GM12878 (cell line): ENCODE results near the gene DNAJC22. TPM values are rescaled to one million over a fixed set of nuclear protein-coding genes. Genes with fewer than 3 reads are reported as not detected.

Source experiments
- ATAC-seq: fragments of 200-7000 bp; cut with Tn5 transposase; 3 replicates; pipeline ENCODE4 v1.9.1; 2020; ENCODE audit warnings: mild to moderate bottlenecking, moderate library complexity
- BruUV-seq: library from RNA; stranded (reverse); fragments of 400-500 nt; replicated peaks from 2 replicates; lab custom pipeline; 2021; lab: Mats Ljungman, UMichigan
- CTCF ChIA-PET: fragments of 300-600 bp; sonication (Branson Sonifier 250); formaldehyde crosslinking; extraction: SDS; loops from one replicate; lab custom pipeline; 2021; ENCODE audit warnings: inconsistent platforms; lab: Yijun Ruan, JAX
- POLR2A ChIA-PET: fragments of 350-600 bp; formaldehyde crosslinking; extraction: SDS; loops from one replicate; lab custom pipeline; 2021; ENCODE audit warnings: inconsistent platforms; lab: Charles Lee
- RAD21 ChIA-PET: fragments of 300-600 bp; sonication (Branson Sonifier 250); formaldehyde crosslinking; loops from one replicate; lab custom pipeline; 2023; ENCODE audit warnings: antibody characterized with exemption; ENCODE audit not compliant: unreplicated experiment; lab: Charles Lee
- SMC1A ChIA-PET: fragments of 300-600 bp; sonication (Branson Sonifier 250); formaldehyde crosslinking; loops from one replicate; lab custom pipeline; 2023; ENCODE audit not compliant: unreplicated experiment, uncharacterized antibody; lab: Charles Lee
- DNase-seq: peaks from one replicate; pipeline ENCODE4 v3.0.0-alpha.2; 2011; ENCODE audit warnings: low read depth, low spot score
- FAIRE-seq: peaks from 3 replicates; lab custom pipeline; 2011; peaks lifted over from hg19 to GRCh38; lab: Jason Lieb, UNC
- H2AFZ ChIP-seq: 2 replicates; pipeline ENCODE4 v1.6.0; 2011; ENCODE audit warnings: low read depth, low read length, control low read depth; ENCODE audit not compliant: control insufficient read depth
- H3K27ac ChIP-seq: 2 replicates; pipeline ENCODE4 v1.5.1; 2011; ENCODE audit warnings: control low read depth; ENCODE audit not compliant: control insufficient read depth, insufficient read depth
- H3K27me3 ChIP-seq, 2 experiments: replicated peaks in 1 of 2; 2 replicates each; pipeline versions ENCODE4 v1.6.0 to v1.6.1; 2011; ENCODE audit warnings: low read length in 1 of 2; ENCODE audit not compliant: control insufficient read depth in 2 of 2, insufficient read depth in 2 of 2
- H3K36me3 ChIP-seq, 2 experiments: 2 replicates each; pipeline ENCODE4 v1.5.1; 2011; ENCODE audit warnings: low read length in 1 of 2; ENCODE audit not compliant: control insufficient read depth in 2 of 2, insufficient read depth in 2 of 2
- H3K4me1 ChIP-seq: 2 replicates; pipeline ENCODE4 v1.6.1; 2011; ENCODE audit warnings: mild to moderate bottlenecking, low read length, moderate library complexity, mixed read lengths; ENCODE audit not compliant: control insufficient read depth, insufficient read depth
- H3K4me2 ChIP-seq: 2 replicates; pipeline ENCODE4 v1.6.0; 2011; ENCODE audit warnings: control low read depth; ENCODE audit not compliant: control insufficient read depth, insufficient read depth
- H3K4me3 ChIP-seq: fragments of 200-600 bp; sonication (generic); 2 replicates; pipeline ENCODE4 v1.5.1; 2016
- H3K79me2 ChIP-seq: 2 replicates; pipeline ENCODE4 v1.6.0; 2011; ENCODE audit warnings: low read length; ENCODE audit not compliant: control insufficient read depth, insufficient read depth
- H3K9ac ChIP-seq: 2 replicates; pipeline ENCODE4 v1.8.0; 2011; ENCODE audit warnings: low read length, control low read depth, mixed read lengths; ENCODE audit not compliant: control insufficient read depth, insufficient read depth
- H3K9me3 ChIP-seq: replicated peaks from 3 replicates; pipeline ENCODE4 v1.5.1; 2011; ENCODE audit warnings: mild to moderate bottlenecking, low read length; ENCODE audit not compliant: control insufficient read depth, insufficient read depth
- H4K20me1 ChIP-seq: 2 replicates; pipeline ENCODE4 v1.6.0; 2011; ENCODE audit not compliant: control insufficient read depth, insufficient read depth
- ESRRA ChIP-seq: IDR thresholded peaks from 2 replicates; pipeline ENCODE4 v1.6.1; 2012; ENCODE audit warnings: mild to moderate bottlenecking, low read length, improper control_type of control experiment
- FOXK2 ChIP-seq: fragments of 450-650 bp; IDR thresholded peaks from 2 replicates; pipeline ENCODE4 v1.6.1; 2017; ENCODE audit warnings: mild to moderate bottlenecking, moderate library complexity
- GABPA ChIP-seq: IDR thresholded peaks from 2 replicates; pipeline ENCODE4 v1.6.1; 2014; ENCODE audit warnings: antibody characterized with exemption, low read depth, mild to moderate bottlenecking, inconsistent platforms
- HDAC2 ChIP-seq: fragments of 200-600 bp; sonication (generic); IDR thresholded peaks from 2 replicates; pipeline ENCODE4 v1.6.1; 2017
- JUND ChIP-seq: IDR thresholded peaks from 2 replicates; pipeline ENCODE4 v1.6.1; 2012; ENCODE audit warnings: low read depth, mild to moderate bottlenecking, low read length, improper control_type of control experiment, moderate library complexity
- MXI1 ChIP-seq: fragments of 150-350 bp; IDR thresholded peaks from 2 replicates; pipeline ENCODE4 v1.6.1; 2011; ENCODE audit warnings: low read depth, mild to moderate bottlenecking, inconsistent platforms, low read length, improper control_type of control experiment
- MYC ChIP-seq: IDR thresholded peaks from 2 replicates; pipeline ENCODE4 v1.6.1; 2011; ENCODE audit warnings: mild to moderate bottlenecking, low read length, moderate library complexity, inconsistent platforms; ENCODE audit not compliant: insufficient read depth, insufficient replicate concordance, insufficient read length, severe bottlenecking
- SMAD5 ChIP-seq: IDR thresholded peaks from 2 replicates; pipeline ENCODE4 v1.6.1; 2016; ENCODE audit warnings: antibody characterized with exemption, low read depth
- SPI1 ChIP-seq: IDR thresholded peaks from 2 replicates; pipeline ENCODE4 v1.6.1; 2011; ENCODE audit warnings: low read depth, mild to moderate bottlenecking, low read length, moderate library complexity, borderline replicate concordance; ENCODE audit not compliant: insufficient read depth
- STAT3 ChIP-seq: IDR thresholded peaks from 2 replicates; pipeline ENCODE4 v1.6.1; 2011; ENCODE audit warnings: low read depth, low read length, improper control_type of control experiment
- USF2 ChIP-seq: IDR thresholded peaks from 2 replicates; pipeline ENCODE4 v1.6.1; 2011; ENCODE audit warnings: low read depth, low read length, improper control_type of control experiment, borderline replicate concordance
- ZNF24 ChIP-seq: fragments of 450-650 bp; IDR thresholded peaks from 2 replicates; pipeline ENCODE4 v1.6.1; 2017; ENCODE audit warnings: antibody characterized with exemption, mild to moderate bottlenecking
- ZNF687 ChIP-seq: fragments of 450-650 bp; IDR thresholded peaks from 2 replicates; pipeline ENCODE4 v1.6.1; 2017; ENCODE audit warnings: mild to moderate bottlenecking, moderate library complexity
- WGBS: methylation state at CpG from one replicate; pipeline ENCODE4 v1.1.6; 2016; ENCODE audit warnings: low lambda C conversion rate; ENCODE audit not compliant: insufficient replicate concordance, insufficient coverage; ENCODE audit errors: missing lambda C conversion rate; 5-methylcytosine and 5-hydroxymethylcytosine counted together
- in situ Hi-C: fragments of 300-500 bp; cut with MboI; formaldehyde crosslinking; loops from 9 replicates; pipeline ENCODE4 v1.14.3; 2018; ENCODE audit warnings: mixed read lengths
- intact Hi-C: fragments of 100-400 bp; cut with micrococcal nuclease; formaldehyde crosslinking; loops from one replicate; pipeline ENCODE4 v1.14.2; 2022; ENCODE audit not compliant: unreplicated experiment
- polyA plus RNA-seq, 11 experiments: library from polyadenylated mRNA; depleted of rRNA in 4 of 11; unstranded in 6 of 11; stranded (reverse) in 5 of 11; fragments of >200 nt; fragmentation: Nextera tagmentation in 4 of 11; fragmentation: Illumina TruSeq in 1 of 11; extraction: Ambion mirVana in 4 of 11; extraction: Trizol in 1 of 11; gene quantifications; 1 replicate in 1 of 11; 2 replicates in 10 of 11; pipeline versions ENCODE4 v1.2.1 to v1.2.3, GENCODE V29; 2011 to 2016; ENCODE audit warnings: inconsistent platforms in 2 of 11, missing spikeins in 2 of 11, low read depth in 1 of 11
- total RNA-seq, 4 experiments: library from RNA; depleted of rRNA in 3 of 4; stranded (reverse); fragments of >200 nt in 3 of 4; fragmentation: Illumina TruSeq in 1 of 4; extraction: Trizol in 1 of 4; gene quantifications; 2 replicates each; pipeline versions ENCODE4 v1.2.1 to v1.2.3, GENCODE V29; 2013 to 2021
- TF ChIP-seq, protein P1 (sequence below): IDR thresholded peaks from 2 replicates; pipeline ENCODE4 v1.6.1; 2012; ENCODE audit warnings: low read length, inconsistent platforms
- TF ChIP-seq, protein P2 (sequence below): IDR thresholded peaks from 2 replicates; pipeline ENCODE4 v1.6.1; 2012; ENCODE audit warnings: low read depth, low read length, improper control_type of control experiment

The DNAJC22 gene
- total and polyA plus RNA-seq, 10 of the 15 experiments (the other 5 are each of a cell fraction or from before 2014, with no cell fraction given), result 0.06 to 0.61 (median 0.13) TPM; not detected in 3

DNA sequence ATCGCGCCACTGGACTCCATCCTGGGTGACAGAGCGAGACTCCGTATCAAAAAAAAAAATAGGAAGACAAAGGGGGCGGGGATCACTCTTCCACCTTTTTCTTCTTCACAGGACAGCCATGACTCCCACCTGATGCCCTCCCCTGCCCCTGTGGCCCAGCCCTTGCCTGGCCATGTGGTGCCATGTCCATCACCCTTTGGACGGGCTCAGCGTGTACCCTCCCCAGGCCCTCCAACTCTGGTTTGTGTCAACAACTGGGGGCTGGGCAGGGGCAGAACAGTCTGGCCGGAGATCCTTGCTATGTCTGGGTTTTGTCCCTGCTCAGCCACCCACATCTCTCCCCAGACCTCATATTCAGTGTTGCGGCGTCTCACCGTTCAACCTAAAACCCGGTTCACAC, 17.9 kb upstream of the DNAJC22 start (continued):
- no peak for TF ChIP-seq SPI1

DNA sequence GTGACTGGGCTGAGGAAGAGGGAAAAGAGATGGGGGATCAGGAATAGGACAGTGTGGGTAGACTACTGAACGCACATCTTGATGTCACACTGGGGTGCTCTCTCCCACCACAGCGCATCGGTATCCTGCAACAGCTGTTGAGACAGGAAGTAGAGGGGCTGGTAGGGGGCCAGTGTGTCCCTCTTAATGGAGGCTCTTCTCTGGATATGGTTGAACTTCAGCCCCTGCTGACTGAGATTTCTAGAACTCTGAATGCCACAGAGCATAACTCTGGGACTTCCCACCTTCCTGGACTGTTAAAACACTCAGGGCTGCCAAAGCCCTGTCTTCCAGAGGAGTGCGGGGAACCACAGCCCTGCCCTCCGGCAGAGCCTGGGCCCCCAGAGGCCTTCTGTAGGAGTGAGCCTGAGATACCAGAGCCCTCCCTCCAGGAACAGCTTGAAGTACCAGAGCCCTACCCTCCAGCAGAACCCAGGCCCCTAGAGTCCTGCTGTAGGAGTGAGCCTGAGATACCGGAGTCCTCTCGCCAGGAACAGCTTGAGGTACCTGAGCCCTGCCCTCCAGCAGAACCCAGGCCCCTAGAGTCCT, 16.6 kb upstream of the DNAJC22 start:
- no peak overlapping the region for H3K27ac ChIP-seq
- ATAC-seq (no peak), FAIRE-seq (no peak), DNase-seq (no peak)
- ChIA-PET RAD21 (interaction anchor here (2.3 kb wide), 1 partner anchor 28 kb away, joined by 33 read pairs; no protein-coding TSS in a partner anchor), CTCF (interaction anchor here (0.6 to 4.3 kb wide), 6 partner anchors 18 to 187 kb away, joined by 5 to 72 read pairs (median 6); no protein-coding TSS in a partner anchor), SMC1A (interaction anchor here (3.2 kb wide), 1 partner anchor 28 kb away, joined by 30 read pairs; no protein-coding TSS in a partner anchor), POLR2A (interaction anchor here (0.5 kb wide), 1 partner anchor 20 kb away, joined by 3 read pairs; no protein-coding TSS in a partner anchor)
- H3K4me2 ChIP-seq, result no peak overlapping the region
- WGBS, result 92% methylated on average over 7 of the region's 7 CpGs
- H2AFZ ChIP-seq, result no peak overlapping the region
- H3K36me3 ChIP-seq, result peaks cover 7 to 16% of the 10 kb centered on the region in 2 experiments; a peak in 3 of 4 replicates
- no peak overlapping the region for H3K4me3 ChIP-seq
- no peaks in the 10 kb centered on the region for H4K20me1 ChIP-seq
- no peaks in the 10 kb centered on the region for H3K9me3 ChIP-seq
- in situ Hi-C loops (no loop called here), intact Hi-C loops (no loop called here)
- peaks cover 2% of the 10 kb centered on the region in 2 experiments; a peak in 2 of 4 replicates for H3K27me3 ChIP-seq
- H3K79me2 ChIP-seq, result no peaks in the 10 kb centered on the region
- no peaks in the 10 kb centered on the region; the same call in 1 of the 2 replicates for H3K4me1 ChIP-seq
- BruUV-seq, result TSS peak; percentile 57
- no peak overlapping the region for H3K9ac ChIP-seq
- TF ChIP-seq GABPA, result no peak
- no peak for TF ChIP-seq HDAC2
- TF ChIP-seq STAT3, result no peak
- TF ChIP-seq, protein P1, sequence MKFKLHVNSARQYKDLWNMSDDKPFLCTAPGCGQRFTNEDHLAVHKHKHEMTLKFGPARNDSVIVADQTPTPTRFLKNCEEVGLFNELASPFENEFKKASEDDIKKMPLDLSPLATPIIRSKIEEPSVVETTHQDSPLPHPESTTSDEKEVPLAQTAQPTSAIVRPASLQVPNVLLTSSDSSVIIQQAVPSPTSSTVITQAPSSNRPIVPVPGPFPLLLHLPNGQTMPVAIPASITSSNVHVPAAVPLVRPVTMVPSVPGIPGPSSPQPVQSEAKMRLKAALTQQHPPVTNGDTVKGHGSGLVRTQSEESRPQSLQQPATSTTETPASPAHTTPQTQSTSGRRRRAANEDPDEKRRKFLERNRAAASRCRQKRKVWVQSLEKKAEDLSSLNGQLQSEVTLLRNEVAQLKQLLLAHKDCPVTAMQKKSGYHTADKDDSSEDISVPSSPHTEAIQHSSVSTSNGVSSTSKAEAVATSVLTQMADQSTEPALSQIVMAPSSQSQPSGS, result no peak
- no peak for TF ChIP-seq JUND
- no peak for TF ChIP-seq FOXK2
- no peak for TF ChIP-seq ZNF24
- TF ChIP-seq USF2, result no peak
- TF ChIP-seq MYC, result no peak
- TF ChIP-seq MXI1, result no peak
- no peak for TF ChIP-seq ESRRA
- no peak for TF ChIP-seq ZNF687
- TF ChIP-seq, protein P2, sequence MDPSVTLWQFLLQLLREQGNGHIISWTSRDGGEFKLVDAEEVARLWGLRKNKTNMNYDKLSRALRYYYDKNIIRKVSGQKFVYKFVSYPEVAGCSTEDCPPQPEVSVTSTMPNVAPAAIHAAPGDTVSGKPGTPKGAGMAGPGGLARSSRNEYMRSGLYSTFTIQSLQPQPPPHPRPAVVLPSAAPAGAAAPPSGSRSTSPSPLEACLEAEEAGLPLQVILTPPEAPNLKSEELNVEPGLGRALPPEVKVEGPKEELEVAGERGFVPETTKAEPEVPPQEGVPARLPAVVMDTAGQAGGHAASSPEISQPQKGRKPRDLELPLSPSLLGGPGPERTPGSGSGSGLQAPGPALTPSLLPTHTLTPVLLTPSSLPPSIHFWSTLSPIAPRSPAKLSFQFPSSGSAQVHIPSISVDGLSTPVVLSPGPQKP, result no peak
- no peak for TF ChIP-seq SMAD5
